H9 (cell line): ENCODE results near the gene SLC2A4RG. TPM values are rescaled to one million over a fixed set of nuclear protein-coding genes. Genes with fewer than 3 reads are reported as not detected.

Source experiments
- DNase-seq: peaks from one replicate; pipeline ENCODE4 v3.0.0-alpha.2; 2017
- H2AFZ ChIP-seq: one replicate; pipeline ENCODE4 v1.6.1; 2013; ENCODE audit warnings: mild to moderate bottlenecking, low read length, control low read depth, moderate library complexity
- H2AK5ac ChIP-seq: 2 replicates; pipeline ENCODE4 v1.6.1; 2013; ENCODE audit warnings: low read length, control low read depth, mixed read lengths; ENCODE audit not compliant: insufficient read length
- H2BK120ac ChIP-seq: one replicate; pipeline ENCODE4 v1.6.1; 2013; ENCODE audit warnings: low read depth, mild to moderate bottlenecking, low read length, control low read depth, inconsistent platforms; ENCODE audit not compliant: poor library complexity, severe bottlenecking
- H2BK12ac ChIP-seq: 2 replicates; pipeline ENCODE4 v1.6.1; 2013; ENCODE audit warnings: low read length, control low read depth, mixed read lengths, low read depth; ENCODE audit not compliant: insufficient read length
- H2BK15ac ChIP-seq: 2 replicates; pipeline ENCODE4 v1.6.1; 2013; ENCODE audit warnings: low read depth, low read length, control low read depth
- H2BK20ac ChIP-seq: one replicate; pipeline ENCODE4 v1.6.1; 2013; ENCODE audit warnings: low read depth, mild to moderate bottlenecking, low read length, control low read depth, inconsistent platforms; ENCODE audit not compliant: poor library complexity, severe bottlenecking
- H2BK5ac ChIP-seq: 2 replicates; pipeline ENCODE4 v1.6.1; 2013; ENCODE audit warnings: low read length, control low read depth, mixed read lengths; ENCODE audit not compliant: insufficient read length
- H3K14ac ChIP-seq: 2 replicates; pipeline ENCODE4 v1.6.1; 2013; ENCODE audit warnings: low read length, control low read depth; ENCODE audit not compliant: insufficient read depth
- H3K18ac ChIP-seq: 2 replicates; pipeline ENCODE4 v1.6.1; 2013; ENCODE audit warnings: low read depth, mild to moderate bottlenecking, mixed read lengths, low read length, control low read depth; ENCODE audit not compliant: insufficient read length
- H3K23ac ChIP-seq: 2 replicates; pipeline ENCODE4 v1.6.1; 2013; ENCODE audit warnings: low read length, control low read depth, mixed read lengths, low read depth; ENCODE audit not compliant: insufficient read length
- H3K23me2 ChIP-seq: 2 replicates; pipeline ENCODE4 v1.6.1; 2013; ENCODE audit warnings: low read depth, mild to moderate bottlenecking, mixed read lengths, low read length, control low read depth; ENCODE audit not compliant: insufficient read length, poor library complexity, severe bottlenecking
- H3K27ac ChIP-seq: 2 replicates; pipeline ENCODE4 v1.5.1; 2013; ENCODE audit warnings: low read length, control low read depth, mixed read lengths, low read depth; ENCODE audit not compliant: insufficient read length
- H3K27me3 ChIP-seq: 2 replicates; pipeline ENCODE4 v1.6.1; 2013; ENCODE audit warnings: low read length, control low read depth, inconsistent platforms; ENCODE audit not compliant: insufficient read depth
- H3K4ac ChIP-seq: 2 replicates; pipeline ENCODE4 v1.6.1; 2013; ENCODE audit warnings: low read depth, mild to moderate bottlenecking, control low read depth, inconsistent platforms, low read length, moderate library complexity
- H3K4me1 ChIP-seq: 2 replicates; pipeline ENCODE4 v1.6.1; 2013; ENCODE audit warnings: low read length, control low read depth, inconsistent platforms; ENCODE audit not compliant: insufficient read depth
- H3K4me2 ChIP-seq: 2 replicates; pipeline ENCODE4 v1.6.1; 2013; ENCODE audit warnings: low read length, control low read depth, mixed read lengths; ENCODE audit not compliant: insufficient read length, insufficient read depth
- H3K56ac ChIP-seq: 2 replicates; pipeline ENCODE4 v1.6.1; 2013; ENCODE audit warnings: low read depth, mild to moderate bottlenecking, mixed read lengths, low read length, control low read depth; ENCODE audit not compliant: insufficient read length
- H3K79me1 ChIP-seq: 2 replicates; pipeline ENCODE4 v1.6.1; 2013; ENCODE audit warnings: low read depth, mild to moderate bottlenecking, moderate library complexity, low read length, control low read depth, inconsistent platforms; ENCODE audit not compliant: insufficient read depth, poor library complexity, severe bottlenecking
- H3K79me2 ChIP-seq: 2 replicates; pipeline ENCODE4 v1.6.1; 2013; ENCODE audit warnings: low read length, control low read depth, inconsistent platforms; ENCODE audit not compliant: insufficient read depth
- H3K9ac ChIP-seq: 2 replicates; pipeline ENCODE4 v1.6.1; 2013; ENCODE audit warnings: low read length, control low read depth, mixed read lengths; ENCODE audit not compliant: insufficient read length; ENCODE audit errors: extremely low read depth
- H3K9me3 ChIP-seq: one replicate; pipeline ENCODE4 v1.6.1; 2013; ENCODE audit warnings: low read depth, low read length, inconsistent platforms; ENCODE audit not compliant: control insufficient read depth
- H3T11ph ChIP-seq: one replicate; pipeline ENCODE4 v1.6.1; 2013; ENCODE audit warnings: mild to moderate bottlenecking, low read length, control low read depth, inconsistent platforms
- H4K20me1 ChIP-seq: one replicate; pipeline ENCODE4 v1.6.1; 2013; ENCODE audit not compliant: control insufficient read depth, insufficient read length, insufficient read depth
- H4K5ac ChIP-seq: 2 replicates; pipeline ENCODE4 v1.6.1; 2013; ENCODE audit warnings: low read depth, mild to moderate bottlenecking, mixed read lengths, low read length, control low read depth; ENCODE audit not compliant: insufficient read length
- H4K8ac ChIP-seq: replicated peaks from 2 replicates; pipeline ENCODE4 v1.6.1; 2013; ENCODE audit warnings: low read length, control low read depth, mixed read lengths, low read depth; ENCODE audit not compliant: insufficient read length
- H4K91ac ChIP-seq: 2 replicates; pipeline ENCODE4 v1.6.1; 2013; ENCODE audit warnings: low read depth, mild to moderate bottlenecking, moderate library complexity, mixed read lengths, low read length, control low read depth; ENCODE audit not compliant: insufficient read length
- H3K27ac Mint-ChIP-seq, 3 experiments: 2 replicates in 2 of 3; 3 replicates in 1 of 3; pipeline ENCODE4 v1.8.0; 2020 to 2021; ENCODE audit warnings: mixed read lengths in 3 of 3, mild to moderate bottlenecking in 1 of 3, moderate library complexity in 1 of 3
- H3K27me3 Mint-ChIP-seq: 2 replicates; pipeline ENCODE4 v1.8.0; 2021; ENCODE audit warnings: low read depth, mild to moderate bottlenecking, moderate library complexity, mixed read lengths
- H3K36me3 Mint-ChIP-seq, 3 experiments: 2 replicates in 2 of 3; 3 replicates in 1 of 3; pipeline ENCODE4 v1.8.0; 2020 to 2021; ENCODE audit warnings: low read depth in 3 of 3, mixed read lengths in 3 of 3; ENCODE audit not compliant: insufficient read depth in 1 of 3
- H3K4me1 Mint-ChIP-seq, 2 experiments: 2 replicates each; pipeline ENCODE4 v1.8.0; 2020; ENCODE audit warnings: mixed read lengths in 2 of 2
- H3K4me3 Mint-ChIP-seq, 2 experiments: 2 replicates in 1 of 2; 3 replicates in 1 of 2; pipeline ENCODE4 v1.8.0; 2020 to 2021; ENCODE audit warnings: mild to moderate bottlenecking in 2 of 2, mixed read lengths in 2 of 2, moderate library complexity in 1 of 2
- H3K9me3 Mint-ChIP-seq, 2 experiments: 2 replicates in 1 of 2; 3 replicates in 1 of 2; pipeline ENCODE4 v1.8.0; 2020; ENCODE audit warnings: mild to moderate bottlenecking in 2 of 2, mixed read lengths in 2 of 2, moderate library complexity in 1 of 2
- WGBS: extraction: QIAGEN DNeasy Blood & Tissue Kit; methylation state at CpG from one replicate; pipeline ENCODE4 v1.1.7; 2013; ENCODE audit warnings: missing lambda C conversion rate, low lambda C conversion rate, mixed read lengths; ENCODE audit not compliant: insufficient read length; ENCODE audit errors: extremely low coverage; 5-methylcytosine and 5-hydroxymethylcytosine counted together
- total RNA-seq: library from RNA; stranded (reverse); gene quantifications from 2 replicates; pipeline ENCODE4 v1.2.1, GENCODE V29; 2021
- TF ChIP-seq, protein P1 (sequence below): fragments of 200-600 bp; sonication (generic); conservative IDR thresholded peaks from 3 replicates; pipeline ENCODE4 v1.8.0; 2021; ENCODE audit warnings: antibody characterized with exemption, mild to moderate bottlenecking

The SLC2A4RG gene
- total RNA-seq, 1 experiment from 2014 or later, result 43.9 TPM

DNA sequence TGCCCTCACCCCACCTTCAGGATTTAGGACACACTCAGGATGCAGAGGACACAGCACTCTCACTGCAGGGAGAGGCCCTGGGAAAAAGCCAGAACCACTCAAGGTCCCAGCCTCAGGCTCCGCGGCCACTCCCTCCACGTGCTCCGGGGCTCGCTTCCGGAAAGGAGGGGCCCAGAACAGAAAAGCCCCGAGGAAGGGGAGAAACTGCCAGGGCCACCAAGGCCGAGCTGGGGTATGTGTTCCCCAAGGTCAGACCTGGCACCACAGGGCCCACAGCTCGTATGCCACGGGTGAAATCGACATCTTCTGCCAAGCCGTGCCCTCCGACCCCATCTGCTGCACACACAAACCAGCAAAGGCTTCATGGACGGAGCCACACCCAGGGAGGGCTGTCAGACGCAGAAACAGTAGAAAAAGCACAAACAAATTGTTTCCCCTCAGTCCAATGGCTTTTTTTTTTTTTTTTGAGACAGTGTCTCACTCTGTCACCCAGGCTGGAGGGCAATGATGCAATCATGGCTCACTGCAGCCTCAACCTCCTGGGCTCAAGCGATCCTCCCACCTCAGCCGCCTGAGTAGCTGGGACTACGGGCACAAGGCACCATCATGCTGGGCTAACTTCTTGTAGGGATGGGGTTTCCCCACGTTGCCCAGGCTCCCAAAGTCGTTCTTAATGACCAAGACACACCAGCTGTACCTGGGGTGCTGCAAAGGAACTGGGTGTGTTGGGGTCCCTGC, 33.4 kb downstream of the SLC2A4RG start:
- no peak overlapping the region for H2BK12ac ChIP-seq
- H3K23ac ChIP-seq, result no peak overlapping the region
- no peak overlapping the region for H3K4me2 ChIP-seq
- no peaks in the 10 kb centered on the region; the same call in 1 of the 2 replicates for H3K79me2 ChIP-seq
- no CpG with 5 or more reads among the region's 20 CpGs for WGBS
- Mint-ChIP-seq H3K36me3 (peaks cover 4 to 28% (median 25%) of the 10 kb centered on the region in 3 experiments; a peak in 6 of 7 replicates), H3K4me1 (peaks cover 16 to 17% of the 10 kb centered on the region in 2 experiments), H3K9me3 (no peaks in the 10 kb centered on the region; a peak in 2 of 5 replicates), H3K4me3 (no peak overlapping the region), H3K27ac (peak overlapping the region; percentile 70 to 74 (median 73); a peak in 3 of 7 replicates), H3K27me3 (no peaks in the 10 kb centered on the region)
- H3K79me1 ChIP-seq, result no peaks in the 10 kb centered on the region
- H3K14ac ChIP-seq, result no peak overlapping the region
- no peak overlapping the region for H3K27ac ChIP-seq
- H3K18ac ChIP-seq, result no peak overlapping the region
- H3K9ac ChIP-seq, result no peak overlapping the region
- H2BK120ac ChIP-seq, result no peak overlapping the region
- H3K4ac ChIP-seq, result no peak overlapping the region
- no peak overlapping the region for H2AK5ac ChIP-seq
- H4K91ac ChIP-seq, result no peak overlapping the region
- H4K5ac ChIP-seq, result no peak overlapping the region
- no peaks in the 10 kb centered on the region for H3K27me3 ChIP-seq
- H2AFZ ChIP-seq, result no peak overlapping the region
- no peak overlapping the region for H3K56ac ChIP-seq
- H4K20me1 ChIP-seq, result no peaks in the 10 kb centered on the region
- no peaks in the 10 kb centered on the region for H3K9me3 ChIP-seq
- no peak overlapping the region for H2BK5ac ChIP-seq
- H2BK20ac ChIP-seq, result no peak overlapping the region
- H4K8ac ChIP-seq, result no peak overlapping the region
- no peak overlapping the region for H3T11ph ChIP-seq
- no peaks in the 10 kb centered on the region for H3K4me1 ChIP-seq
- peaks cover 7% of the 10 kb centered on the region for H3K23me2 ChIP-seq
- TF ChIP-seq, protein P1, sequence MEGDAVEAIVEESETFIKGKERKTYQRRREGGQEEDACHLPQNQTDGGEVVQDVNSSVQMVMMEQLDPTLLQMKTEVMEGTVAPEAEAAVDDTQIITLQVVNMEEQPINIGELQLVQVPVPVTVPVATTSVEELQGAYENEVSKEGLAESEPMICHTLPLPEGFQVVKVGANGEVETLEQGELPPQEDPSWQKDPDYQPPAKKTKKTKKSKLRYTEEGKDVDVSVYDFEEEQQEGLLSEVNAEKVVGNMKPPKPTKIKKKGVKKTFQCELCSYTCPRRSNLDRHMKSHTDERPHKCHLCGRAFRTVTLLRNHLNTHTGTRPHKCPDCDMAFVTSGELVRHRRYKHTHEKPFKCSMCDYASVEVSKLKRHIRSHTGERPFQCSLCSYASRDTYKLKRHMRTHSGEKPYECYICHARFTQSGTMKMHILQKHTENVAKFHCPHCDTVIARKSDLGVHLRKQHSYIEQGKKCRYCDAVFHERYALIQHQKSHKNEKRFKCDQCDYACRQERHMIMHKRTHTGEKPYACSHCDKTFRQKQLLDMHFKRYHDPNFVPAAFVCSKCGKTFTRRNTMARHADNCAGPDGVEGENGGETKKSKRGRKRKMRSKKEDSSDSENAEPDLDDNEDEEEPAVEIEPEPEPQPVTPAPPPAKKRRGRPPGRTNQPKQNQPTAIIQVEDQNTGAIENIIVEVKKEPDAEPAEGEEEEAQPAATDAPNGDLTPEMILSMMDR, result no peak
- DNase-seq, result no peak
- no peak overlapping the region for H2BK15ac ChIP-seq
